ENCODE results near the gene HOXC6. TPM values are rescaled to one million over a fixed set of nuclear protein-coding genes. Genes with fewer than 3 reads are reported as not detected.

Gene HOXC6
- total RNA-seq, 1 experiment from 2014 or later = not detected

- H3K9me3 ChIP-seq (ENCODE audit: low read length) = no peaks in the 10 kb centered on the region
- no peak overlapping the region for H3K4me3 ChIP-seq (ENCODE audit: low read length)
- H3K27me3 ChIP-seq (ENCODE audit: low read length) = no peaks in the 10 kb centered on the region
- peaks cover 2% of the 10 kb centered on the region; the same call in 1 of the 2 replicates for H3K79me2 ChIP-seq (ENCODE audit: low read length)
- no peak overlapping the region for H3K9ac ChIP-seq (ENCODE audit: low read length)
- H4K20me1 ChIP-seq (ENCODE audit: insufficient read depth, low read depth, low read length) = no peaks in the 10 kb centered on the region
- H3K4me1 ChIP-seq (ENCODE audit: low read length) = peaks cover 11% of the 10 kb centered on the region
- DNase-seq = no peak
- H2AFZ ChIP-seq (ENCODE audit: low read length) = no peak overlapping the region
- no peaks in the 10 kb centered on the region for H3K9me2 ChIP-seq (replicated peaks; ENCODE audit: insufficient read depth, low read length)
- peaks cover 7% of the 10 kb centered on the region; the same call in 1 of the 2 replicates for H3K36me3 ChIP-seq (ENCODE audit: insufficient read depth, low read length)
- H3K4me2 ChIP-seq (ENCODE audit: low read depth, low read length, poor library complexity, severe bottlenecking) = no peak overlapping the region
- H3K27ac ChIP-seq (ENCODE audit: low read length) = no peak overlapping the region
These were observed 32.1 kb downstream of the HOXC6 start for GRCh38 chr12:54060174-54060974.

- Histone ChIP-seq H3K4me3 (ENCODE audit: low read length) (no peak overlapping the region), H2AFZ (ENCODE audit: low read length) (no peak overlapping the region), H3K79me2 (ENCODE audit: low read length) (no peaks in the 10 kb centered on the region), H3K9ac (ENCODE audit: low read length) (no peak overlapping the region), H3K36me3 (ENCODE audit: insufficient read depth, low read length) (no peaks in the 10 kb centered on the region), H3K4me1 (ENCODE audit: low read length) (peaks cover 3% of the 10 kb centered on the region), H3K27ac (ENCODE audit: low read length) (no peak overlapping the region), H3K9me3 (ENCODE audit: low read length) (no peaks in the 10 kb centered on the region), H4K20me1 (ENCODE audit: insufficient read depth, low read depth, low read length) (no peaks in the 10 kb centered on the region), H3K27me3 (ENCODE audit: low read length) (no peaks in the 10 kb centered on the region), H3K4me2 (ENCODE audit: low read depth, low read length, poor library complexity, severe bottlenecking) (no peak overlapping the region), H3K9me2 (replicated peaks; ENCODE audit: insufficient read depth, low read length) (no peaks in the 10 kb centered on the region)
- no peak for DNase-seq
These were observed 32.9 kb downstream of the HOXC6 start for GRCh38 chr12:54060975-54061778.

GRCh38 chr12:54065677-54066076 lies 37.4 kb downstream of the HOXC6 start:
- no peaks in the 10 kb centered on the region for H3K4me1 ChIP-seq (ENCODE audit: low read length)
- no peak overlapping the region for H3K4me2 ChIP-seq (ENCODE audit: low read depth, low read length, poor library complexity, severe bottlenecking)
- H4K20me1 ChIP-seq (ENCODE audit: insufficient read depth, low read depth, low read length) = no peaks in the 10 kb centered on the region
- no peaks in the 10 kb centered on the region for H3K36me3 ChIP-seq (ENCODE audit: insufficient read depth, low read length)
- H3K9me3 ChIP-seq (ENCODE audit: low read length) = no peaks in the 10 kb centered on the region
- no peaks in the 10 kb centered on the region for H3K79me2 ChIP-seq (ENCODE audit: low read length)
- no peak overlapping the region for H3K9ac ChIP-seq (ENCODE audit: low read length)
- H2AFZ ChIP-seq (ENCODE audit: low read length) = no peak overlapping the region
- DNase-seq = no peak
- H3K27ac ChIP-seq (ENCODE audit: low read length) = no peak overlapping the region
- H3K27me3 ChIP-seq (ENCODE audit: low read length) = no peaks in the 10 kb centered on the region
- H3K4me3 ChIP-seq (ENCODE audit: low read length) = no peak overlapping the region
- H3K9me2 ChIP-seq (replicated peaks; ENCODE audit: insufficient read depth, low read length) = no peaks in the 10 kb centered on the region

- no peaks in the 10 kb centered on the region for H3K9me3 ChIP-seq (ENCODE audit: low read length)
- H3K27me3 ChIP-seq (ENCODE audit: low read length) = no peaks in the 10 kb centered on the region
- no peaks in the 10 kb centered on the region for H3K4me1 ChIP-seq (ENCODE audit: low read length)
- no peak overlapping the region for H3K4me2 ChIP-seq (ENCODE audit: low read depth, low read length, poor library complexity, severe bottlenecking)
- H2AFZ ChIP-seq (ENCODE audit: low read length) = no peak overlapping the region
- no peak for DNase-seq
- H3K79me2 ChIP-seq (ENCODE audit: low read length) = no peaks in the 10 kb centered on the region
- H3K4me3 ChIP-seq (ENCODE audit: low read length) = no peak overlapping the region
- H3K36me3 ChIP-seq (ENCODE audit: insufficient read depth, low read length) = no peaks in the 10 kb centered on the region
- no peak overlapping the region for H3K9ac ChIP-seq (ENCODE audit: low read length)
- H3K27ac ChIP-seq (ENCODE audit: low read length) = no peak overlapping the region
- H3K9me2 ChIP-seq (replicated peaks; ENCODE audit: insufficient read depth, low read length) = no peaks in the 10 kb centered on the region
- no peaks in the 10 kb centered on the region for H4K20me1 ChIP-seq (ENCODE audit: insufficient read depth, low read depth, low read length)
These were observed 38.2 kb downstream of the HOXC6 start for GRCh38 chr12:54066408-54066807.

GRCh38 chr12:54068418-54069070 lies 40.3 kb downstream of the HOXC6 start:
- Histone ChIP-seq H3K79me2 (ENCODE audit: low read length) (no peaks in the 10 kb centered on the region), H3K9ac (ENCODE audit: low read length) (no peak overlapping the region), H3K27ac (ENCODE audit: low read length) (no peak overlapping the region), H3K36me3 (ENCODE audit: insufficient read depth, low read length) (no peaks in the 10 kb centered on the region), H3K9me3 (ENCODE audit: low read length) (no peaks in the 10 kb centered on the region), H3K4me2 (ENCODE audit: low read depth, low read length, poor library complexity, severe bottlenecking) (no peak overlapping the region), H3K4me3 (ENCODE audit: low read length) (no peak overlapping the region), H3K27me3 (ENCODE audit: low read length) (no peaks in the 10 kb centered on the region), H3K9me2 (replicated peaks; ENCODE audit: insufficient read depth, low read length) (no peaks in the 10 kb centered on the region), H3K4me1 (ENCODE audit: low read length) (no peaks in the 10 kb centered on the region), H4K20me1 (ENCODE audit: insufficient read depth, low read depth, low read length) (no peaks in the 10 kb centered on the region), H2AFZ (ENCODE audit: low read length) (no peak overlapping the region)
- DNase-seq = no peak

- H3K9me2 ChIP-seq (replicated peaks; ENCODE audit: insufficient read depth, low read length) = no peaks in the 10 kb centered on the region
- H3K36me3 ChIP-seq (ENCODE audit: insufficient read depth, low read length) = no peaks in the 10 kb centered on the region
- no peaks in the 10 kb centered on the region for H3K9me3 ChIP-seq (ENCODE audit: low read length)
- H3K27ac ChIP-seq (ENCODE audit: low read length) = no peak overlapping the region
- no peak overlapping the region for H3K9ac ChIP-seq (ENCODE audit: low read length)
- no peaks in the 10 kb centered on the region for H3K79me2 ChIP-seq (ENCODE audit: low read length)
- H3K4me3 ChIP-seq (ENCODE audit: low read length) = no peak overlapping the region
- no peak overlapping the region for H3K4me2 ChIP-seq (ENCODE audit: low read depth, low read length, poor library complexity, severe bottlenecking)
- DNase-seq = no peak
- no peaks in the 10 kb centered on the region for H3K27me3 ChIP-seq (ENCODE audit: low read length)
- H2AFZ ChIP-seq (ENCODE audit: low read length) = no peak overlapping the region
- H3K4me1 ChIP-seq (ENCODE audit: low read length) = no peaks in the 10 kb centered on the region
- no peaks in the 10 kb centered on the region for H4K20me1 ChIP-seq (ENCODE audit: insufficient read depth, low read depth, low read length)
These were observed 43.7 kb downstream of the HOXC6 start for GRCh38 chr12:54071942-54072341.

- no peaks in the 10 kb centered on the region for H3K27me3 ChIP-seq (ENCODE audit: low read length)
- no peak overlapping the region for H3K27ac ChIP-seq (ENCODE audit: low read length)
- H3K4me2 ChIP-seq (ENCODE audit: low read depth, low read length, poor library complexity, severe bottlenecking) = no peak overlapping the region
- no peaks in the 10 kb centered on the region for H4K20me1 ChIP-seq (ENCODE audit: insufficient read depth, low read depth, low read length)
- H3K4me1 ChIP-seq (ENCODE audit: low read length) = no peaks in the 10 kb centered on the region
- H3K9ac ChIP-seq (ENCODE audit: low read length) = no peak overlapping the region
- H3K4me3 ChIP-seq (ENCODE audit: low read length) = no peak overlapping the region
- no peaks in the 10 kb centered on the region for H3K9me3 ChIP-seq (ENCODE audit: low read length)
- no peaks in the 10 kb centered on the region for H3K9me2 ChIP-seq (replicated peaks; ENCODE audit: insufficient read depth, low read length)
- H3K79me2 ChIP-seq (ENCODE audit: low read length) = no peaks in the 10 kb centered on the region
- H2AFZ ChIP-seq (ENCODE audit: low read length) = no peak overlapping the region
- DNase-seq = no peak
- H3K36me3 ChIP-seq (ENCODE audit: insufficient read depth, low read length) = no peaks in the 10 kb centered on the region
These were observed 46.1 kb downstream of the HOXC6 start for GRCh38 chr12:54074308-54074707.

GRCh38 chr12:54075409-54075808 lies 47.2 kb downstream of the HOXC6 start:
- Histone ChIP-seq H2AFZ (ENCODE audit: low read length) (no peak overlapping the region), H3K4me1 (ENCODE audit: low read length) (no peaks in the 10 kb centered on the region), H3K4me3 (ENCODE audit: low read length) (no peak overlapping the region), H3K27me3 (ENCODE audit: low read length) (no peaks in the 10 kb centered on the region), H3K27ac (ENCODE audit: low read length) (no peak overlapping the region), H3K4me2 (ENCODE audit: low read depth, low read length, poor library complexity, severe bottlenecking) (no peak overlapping the region), H4K20me1 (ENCODE audit: insufficient read depth, low read depth, low read length) (no peaks in the 10 kb centered on the region), H3K9ac (ENCODE audit: low read length) (no peak overlapping the region), H3K79me2 (ENCODE audit: low read length) (no peaks in the 10 kb centered on the region), H3K36me3 (ENCODE audit: insufficient read depth, low read length) (no peaks in the 10 kb centered on the region), H3K9me3 (ENCODE audit: low read length) (no peaks in the 10 kb centered on the region), H3K9me2 (replicated peaks; ENCODE audit: insufficient read depth, low read length) (no peaks in the 10 kb centered on the region)
- no peak for DNase-seq

Measured in Karpas-422 (cell line).